Fibroblast of lung (primary cell): ENCODE results near the gene PDZD4. TPM values are rescaled to one million over a fixed set of nuclear protein-coding genes. Genes with fewer than 3 reads are reported as not detected.

Experiments used
- DNase-seq, 2 donors: peaks; one replicate each; pipeline versions ENCODE4 v3.0.0 to v3.0.0-alpha.2; 2010; ENCODE audit warnings: low read depth in 2 of 2
- H2AFZ ChIP-seq: 2 replicates; pipeline ENCODE4 v1.5.1; 2012; ENCODE audit warnings: low read length, control low read depth, inconsistent platforms
- H3K27ac ChIP-seq: 2 replicates; pipeline ENCODE4 v1.5.1; 2011; ENCODE audit warnings: low read length, control low read depth; ENCODE audit not compliant: insufficient read depth
- H3K27me3 ChIP-seq: 2 replicates; pipeline ENCODE4 v1.5.1; 2011; ENCODE audit warnings: mild to moderate bottlenecking, low read length; ENCODE audit not compliant: control insufficient read depth, insufficient read depth
- H3K36me3 ChIP-seq: 2 replicates; pipeline ENCODE4 v1.5.1; 2011; ENCODE audit warnings: low read length; ENCODE audit not compliant: control insufficient read depth, insufficient read depth
- H3K4me1 ChIP-seq: 2 replicates; pipeline ENCODE4 v1.5.1; 2011; ENCODE audit warnings: low read length; ENCODE audit not compliant: control insufficient read depth, insufficient read depth; ENCODE audit errors: extremely low read depth
- H3K4me2 ChIP-seq: 2 replicates; pipeline ENCODE4 v1.5.1; 2011; ENCODE audit warnings: low read length, control low read depth; ENCODE audit not compliant: insufficient read depth; ENCODE audit errors: extremely low read depth
- H3K4me3 ChIP-seq, 4 experiments: fragments of 200-600 bp in 1 of 4; sonication (generic) in 1 of 4; replicated peaks in 1 of 4; 2 replicates each; pipeline ENCODE4 v1.5.1; 2011 to 2016; ENCODE audit warnings: low read length in 4 of 4, low read depth in 3 of 4, mild to moderate bottlenecking in 3 of 4, control low read depth in 2 of 4, inconsistent platforms in 1 of 4, mixed read lengths in 1 of 4; ENCODE audit not compliant: insufficient read depth in 1 of 4; ENCODE audit errors: control extremely low read depth in 1 of 4
- H3K79me2 ChIP-seq: 2 replicates; pipeline ENCODE4 v1.5.1; 2012; ENCODE audit warnings: mild to moderate bottlenecking, low read length, inconsistent platforms; ENCODE audit not compliant: control insufficient read depth, insufficient read depth
- H3K9ac ChIP-seq: 2 replicates; pipeline ENCODE4 v1.5.1; 2011; ENCODE audit warnings: mild to moderate bottlenecking, low read length, control low read depth; ENCODE audit not compliant: insufficient read depth
- H3K9me3 ChIP-seq: 2 replicates; pipeline ENCODE4 v1.5.1; 2012; ENCODE audit warnings: low read depth, low read length; ENCODE audit not compliant: control insufficient read depth, insufficient read depth
- H4K20me1 ChIP-seq: 2 replicates; pipeline ENCODE4 v1.5.1; 2011; ENCODE audit warnings: low read length; ENCODE audit not compliant: control insufficient read depth, insufficient read depth; ENCODE audit errors: extremely low read depth
- CTCF ChIP-seq, 2 donors: IDR thresholded peaks in 1 of 2; conservative IDR thresholded peaks in 1 of 2; 1 replicate in 1 of 2; 2 replicates in 1 of 2; pipeline ENCODE4 v1.5.1; 2011 to 2012; ENCODE audit warnings: low read length in 2 of 2, control low read depth in 1 of 2, inconsistent platforms in 1 of 2, low read depth in 1 of 2, mild to moderate bottlenecking in 1 of 2
- EZH2 ChIP-seq: IDR thresholded peaks from 2 replicates; pipeline ENCODE4 v1.5.1; 2012; ENCODE audit warnings: low read length, control low read depth, mild to moderate bottlenecking; ENCODE audit errors: missing control alignments
- polyA plus RNA-seq, 2 donors: library from polyadenylated mRNA; depleted of rRNA in 1 of 2; stranded (reverse) in 1 of 2; unstranded in 1 of 2; fragments of >200 nt; gene quantifications; 2 replicates each; pipeline ENCODE4 v1.2.1, GENCODE V29; 2011 to 2012; ENCODE audit warnings: missing spikeins in 1 of 2
- total RNA-seq: library from RNA; depleted of rRNA; stranded (reverse); fragments of >200 nt; gene quantifications from 2 replicates; pipeline ENCODE4 v1.2.1, GENCODE V29; 2014

PDZD4 gene
- total and polyA plus RNA-seq, 2 donors (not counting 1 experiment from before 2014, with no cell fraction given): under 0.01 to 0.10 TPM

GRCh38 chrX:153848325-153848724 is 18.0 kb upstream of the PDZD4 start:
- Histone ChIP-seq H3K36me3 (no peaks in the 10 kb centered on the region), H3K9ac (no peak overlapping the region), H3K9me3 (no peaks in the 10 kb centered on the region), H4K20me1 (no peaks in the 10 kb centered on the region), H3K4me2 (no peak overlapping the region), H3K4me3 (no peak overlapping the region), H3K27me3 (no peaks in the 10 kb centered on the region), H3K27ac (no peak overlapping the region), H3K79me2 (no peaks in the 10 kb centered on the region), H2AFZ (no peak overlapping the region), H3K4me1 (no peaks in the 10 kb centered on the region)
- DNase-seq: no peak
- no peak for TF ChIP-seq EZH2
- TF ChIP-seq CTCF (conservative IDR thresholded peaks at IDR 0.05 in 1 of 2, IDR thresholded peaks at IDR 0.05 in 1 of 2; ENCODE audit: low read depth in 1 of 2, low read length in 2 of 2): no peak

GRCh38 chrX:153845842-153846241 is 15.5 kb upstream of the PDZD4 start:
- Histone ChIP-seq H3K27ac (no peak overlapping the region), H3K4me3 (no peak overlapping the region), H2AFZ (no peak overlapping the region), H3K27me3 (no peaks in the 10 kb centered on the region), H3K36me3 (no peaks in the 10 kb centered on the region), H3K9ac (no peak overlapping the region), H3K79me2 (no peaks in the 10 kb centered on the region), H3K4me1 (no peaks in the 10 kb centered on the region), H3K9me3 (no peaks in the 10 kb centered on the region), H3K4me2 (no peak overlapping the region), H4K20me1 (no peaks in the 10 kb centered on the region)
- TF ChIP-seq CTCF (conservative IDR thresholded peaks at IDR 0.05 in 1 of 2, IDR thresholded peaks at IDR 0.05 in 1 of 2; ENCODE audit: low read depth in 1 of 2, low read length in 2 of 2): no peak
- TF ChIP-seq EZH2: no peak
- no peak for DNase-seq

GRCh38 chrX:153845195-153845594 is 14.9 kb upstream of the PDZD4 start:
- DNase-seq: no peak
- no peak overlapping the region for H3K9ac ChIP-seq
- no peaks in the 10 kb centered on the region for H3K4me1 ChIP-seq
- H3K27me3 ChIP-seq: no peaks in the 10 kb centered on the region
- H4K20me1 ChIP-seq: no peaks in the 10 kb centered on the region
- no peak overlapping the region for H3K4me3 ChIP-seq
- H3K36me3 ChIP-seq: no peaks in the 10 kb centered on the region
- no peak overlapping the region for H2AFZ ChIP-seq
- no peak overlapping the region for H3K27ac ChIP-seq
- no peak for TF ChIP-seq EZH2
- no peak for TF ChIP-seq CTCF (conservative IDR thresholded peaks at IDR 0.05 in 1 of 2, IDR thresholded peaks at IDR 0.05 in 1 of 2; ENCODE audit: low read depth in 1 of 2, low read length in 2 of 2)
- H3K79me2 ChIP-seq: no peaks in the 10 kb centered on the region
- no peak overlapping the region for H3K4me2 ChIP-seq
- no peaks in the 10 kb centered on the region for H3K9me3 ChIP-seq
